ENCODE measurements around the gene SUMO4. TPM values are rescaled to one million over a fixed set of nuclear protein-coding genes. Genes with fewer than 3 reads are reported as not detected.

Gene SUMO4
- total and polyA plus RNA-seq, 9 of the 15 experiments (the other 6 are each of a cell fraction or from before 2014, with no cell fraction given), result 0.20 to 1.9 (median 0.50) TPM; not detected in 2

GRCh38 chr6:149419696-149420404 is 19.8 kb downstream of the SUMO4 start:
- Histone ChIP-seq H3K4me2 (ENCODE audit: insufficient read depth, low read length) (no peak overlapping the region), H3K27ac (ENCODE audit: extremely low read depth, low read depth, low read length) (no peak overlapping the region), H3K4me3 (no peak overlapping the region), H3K27me3 (ENCODE audit: control insufficient read depth in 2 of 2, insufficient read depth in 2 of 2, low read length in 2 of 2) (peaks cover 22 to 36% of the 10 kb centered on the region in 2 experiments), H4K20me1 (replicated peaks; ENCODE audit: control insufficient read depth, insufficient read depth, low read length) (no peaks in the 10 kb centered on the region), H3K79me2 (ENCODE audit: control insufficient read depth, insufficient read depth, low read length) (no peaks in the 10 kb centered on the region), H3K36me3 (ENCODE audit: control insufficient read depth, insufficient read depth, low read length) (no peaks in the 10 kb centered on the region), H2AFZ (ENCODE audit: low read depth, low read length) (no peak overlapping the region), H3K4me1 (replicated peaks in 1 of 2; ENCODE audit: control insufficient read depth in 2 of 2, insufficient read depth in 2 of 2, low read length in 2 of 2) (no peaks in the 10 kb centered on the region), H3K9me1 (ENCODE audit: control insufficient read depth, insufficient read depth, low read length) (no peaks in the 10 kb centered on the region), H3K9ac (ENCODE audit: insufficient read depth in 1 of 2, low read depth in 2 of 2, low read length in 2 of 2) (no peak overlapping the region), H3K9me3 (replicated peaks; ENCODE audit: control insufficient read depth, insufficient read depth, low read depth, low read length) (no peaks in the 10 kb centered on the region)
- TF ChIP-seq ZNF197 (CRISPR knock-in tag; IDR thresholded peaks at IDR 0.05; ENCODE audit: low read depth) (no peak), ASH1L (IDR thresholded peaks at IDR 0.05; ENCODE audit: borderline replicate concordance, low read depth, partially characterized antibody) (no peak), ZNF277 (CRISPR knock-in tag; IDR thresholded peaks at IDR 0.05; ENCODE audit: borderline replicate concordance) (no peak), ZNF143 (CRISPR knock-in tag; IDR thresholded peaks at IDR 0.05) (no peak), PTTG1 (tag; IDR thresholded peaks at IDR 0.05; ENCODE audit: low read depth) (no peak), XRCC4 (IDR thresholded peaks at IDR 0.05; ENCODE audit: extremely low read depth, insufficient read depth, insufficient read length) (no peak), SMC3 (conservative IDR thresholded peaks at IDR 0.05; ENCODE audit: insufficient read depth, low read depth, low read length) (no peak), HMBOX1 (IDR thresholded peaks at IDR 0.05) (no peak), AFF4 (CRISPR knock-in tag; IDR thresholded peaks at IDR 0.05) (no peak), MCM3 (IDR thresholded peaks at IDR 0.05) (no peak), ZBTB33 (CRISPR knock-in tag; IDR thresholded peaks at IDR 0.05) (no peak), TCF3 (CRISPR knock-in tag; IDR thresholded peaks at IDR 0.05) (no peak), ZNF253 (CRISPR knock-in tag; conservative IDR thresholded peaks at IDR 0.05) (no peak), ZNF699 (CRISPR knock-in tag; IDR thresholded peaks at IDR 0.05; ENCODE audit: insufficient replicate concordance) (no peak)
- intact Hi-C loops (cut with micrococcal nuclease) (no loop called here), in situ Hi-C loops (cut with MboI) (no loop called here)
- FAIRE-seq (no peak), DNase-seq (ENCODE audit: extremely low read depth in 1 of 4, low spot score in 3 of 4) (no peak), ATAC-seq (no peak)
- BruUV-seq (replicated peaks), result no TSS peak
- ChIA-PET POLR2A (interaction anchor here (0.6 to 1.7 kb wide), 2 partner anchors 9 to 125 kb away, joined by 3 to 4 read pairs; no protein-coding TSS in a partner anchor), CTCF (ENCODE audit: low intra/inter-chr PET ratio) (no interaction called here)
- WGBS (ENCODE audit: insufficient coverage, low coverage, missing lambda C conversion rate), result 27% methylated on average over 13 of the region's 13 CpGs

Data from K562 (cell line).